GM11168 (cell line): ENCODE measurements around the gene LY6G6F.
"Not testable (repeated sequence)": the region's sequence is repeated elsewhere in the genome, so short reads cannot be mapped to it uniquely, and the experiment has no call there.

Source experiments
- in situ Hi-C: fragments of 300-500 bp; cut with MboI; formaldehyde crosslinking; loops from one replicate; pipeline ENCODE4 v1.12.0; 2022; ENCODE audit warnings: low sequenced_read_pairs; ENCODE audit not compliant: unreplicated experiment

LY6G6F gene

GRCh38 chr6:31700740-31701401, 5.8 kb upstream of the LY6G6F start:
- in situ Hi-C loops: no loop called here

- in situ Hi-C loops: no loop called here
These were observed 4.8 kb upstream of the LY6G6F start for GRCh38 chr6:31701666-31702404.

GRCh38 chr6:31702405-31702818, 4.3 kb upstream of the LY6G6F start:
- in situ Hi-C loops: no loop called here

GRCh38 chr6:31702819-31703716, 3.6 kb upstream of the LY6G6F start, which contains the start of gene ABHD16A:
ABHD16A (minus strand) TSS chr6:31703324; CDS start chr6:31703281, 43 bp downstream.
- in situ Hi-C loops: no loop called here

GRCh38 chr6:31705931-31706330, 735 bp upstream of the LY6G6F start:
- in situ Hi-C loops: no loop called here

GRCh38 chr6:31707701-31708100, 1.0 kb downstream of the LY6G6F start:
- in situ Hi-C loops: no loop called here

- in situ Hi-C loops: no loop called here
These were observed 1.6 kb downstream of the LY6G6F start for GRCh38 chr6:31708224-31708623.

- in situ Hi-C loops: not testable (repeated sequence)
These were observed 2.5 kb downstream of the LY6G6F start for GRCh38 chr6:31709157-31709556.

- in situ Hi-C loops: no loop called here
These were observed 4.0 kb downstream of the LY6G6F start for GRCh38 chr6:31710523-31711219.

GRCh38 chr6:31711233-31711632, 4.6 kb downstream of the LY6G6F start:
- in situ Hi-C loops: no loop called here

- in situ Hi-C loops: no loop called here
These were observed 5.6 kb downstream of the LY6G6F start for GRCh38 chr6:31712296-31712695.

GRCh38 chr6:31713465-31713864, 6.8 kb downstream of the LY6G6F start:
- in situ Hi-C loops: no loop called here

GRCh38 chr6:31713991-31714684, 7.5 kb downstream of the LY6G6F start:
- in situ Hi-C loops: no loop called here

GRCh38 chr6:31715022-31715958, 8.6 kb downstream of the LY6G6F start, which contains the start of gene LY6G6D:
LY6G6D (plus strand) TSS chr6:31715348; CDS start chr6:31715356, 8 bp downstream.
- in situ Hi-C loops: no loop called here

GRCh38 chr6:31717499-31718222, 11.0 kb downstream of the LY6G6F start:
- in situ Hi-C loops: no loop called here

GRCh38 chr6:31718265-31718664, 11.6 kb downstream of the LY6G6F start:
- in situ Hi-C loops: no loop called here

GRCh38 chr6:31719001-31719400, 12.3 kb downstream of the LY6G6F start:
- in situ Hi-C loops: no loop called here
